Endothelial cell (in vitro differentiated cells): Measurements from ENCODE around the gene CAPNS1. TPM values are rescaled to one million over a fixed set of nuclear protein-coding genes. Genes with fewer than 3 reads are reported as not detected.

ENCODE experiments used
- DNase-seq: peaks from one replicate; pipeline ENCODE4 v3.0.0; 2021; ENCODE audit warnings: low spot score
- H3K27ac Mint-ChIP-seq: one replicate; pipeline ENCODE4 v1.8.0; 2021; ENCODE audit warnings: mixed read lengths, inconsistent platforms; ENCODE audit not compliant: unreplicated experiment
- H3K27me3 Mint-ChIP-seq: one replicate; pipeline ENCODE4 v1.8.0; 2021; ENCODE audit warnings: mild to moderate bottlenecking, moderate library complexity, mixed read lengths, inconsistent platforms; ENCODE audit not compliant: unreplicated experiment
- H3K36me3 Mint-ChIP-seq: one replicate; pipeline ENCODE4 v1.8.0; 2021; ENCODE audit warnings: mild to moderate bottlenecking, low read depth, mixed read lengths, inconsistent platforms; ENCODE audit not compliant: unreplicated experiment
- H3K4me1 Mint-ChIP-seq: one replicate; pipeline ENCODE4 v1.8.0; 2021; ENCODE audit warnings: mild to moderate bottlenecking, mixed read lengths, inconsistent platforms; ENCODE audit not compliant: unreplicated experiment
- H3K4me3 Mint-ChIP-seq: one replicate; pipeline ENCODE4 v1.8.0; 2021; ENCODE audit warnings: mild to moderate bottlenecking, mixed read lengths, inconsistent platforms; ENCODE audit not compliant: unreplicated experiment
- H3K9me3 Mint-ChIP-seq: one replicate; pipeline ENCODE4 v1.8.0; 2021; ENCODE audit warnings: mixed read lengths, inconsistent platforms; ENCODE audit not compliant: unreplicated experiment
- CTCF ChIP-seq: fragments of 200-600 bp; sonication (generic); IDR thresholded peaks from one replicate; pipeline ENCODE4 v1.5.0; 2021; ENCODE audit warnings: antibody characterized with exemption; ENCODE audit not compliant: unreplicated experiment
- total RNA-seq: library from RNA; stranded (reverse); fragmentation: NEBNext Ultra II Directional; extraction: Animal tissue kit (Norgen Biotek cat#: 25700); gene quantifications from one replicate; pipeline ENCODE4 v1.2.1, GENCODE V29; 2021; ENCODE audit not compliant: unreplicated experiment

CAPNS1 gene
- total RNA-seq, 1 donor from 2014 or later, result 901 TPM

GRCh38 chr19:36136964-36137686 lies 2.7 kb upstream of the CAPNS1 start:
- Mint-ChIP-seq H3K4me1 (peaks cover 16% of the 10 kb centered on the region), H3K36me3 (peaks cover 11% of the 10 kb centered on the region), H3K9me3 (no peaks in the 10 kb centered on the region), H3K27ac (no peak overlapping the region), H3K4me3 (no peak overlapping the region), H3K27me3 (peaks cover 17% of the 10 kb centered on the region)
- DNase-seq, result no peak
- no peak for TF ChIP-seq CTCF

GRCh38 chr19:36139120-36139472 lies 770 bp upstream of the CAPNS1 start:
- no peak for DNase-seq
- H3K27ac Mint-ChIP-seq, result no peak overlapping the region
- H3K27me3 Mint-ChIP-seq, result peaks cover 15% of the 10 kb centered on the region
- H3K4me1 Mint-ChIP-seq, result peaks cover 16% of the 10 kb centered on the region
- peak overlapping the region; percentile 86 for H3K4me3 Mint-ChIP-seq
- no peak for TF ChIP-seq CTCF
- peaks cover 21% of the 10 kb centered on the region for H3K36me3 Mint-ChIP-seq
- no peaks in the 10 kb centered on the region for H3K9me3 Mint-ChIP-seq

- H3K36me3 Mint-ChIP-seq, result peaks cover 28% of the 10 kb centered on the region
- peaks cover 15% of the 10 kb centered on the region for H3K27me3 Mint-ChIP-seq
- peak overlapping the region; percentile 98 for H3K27ac Mint-ChIP-seq
- DNase-seq, result peak; percentile 39
- TF ChIP-seq CTCF, result no peak
- H3K4me3 Mint-ChIP-seq, result peak overlapping the region; percentile 99
- peaks cover 16% of the 10 kb centered on the region for H3K4me1 Mint-ChIP-seq
- H3K9me3 Mint-ChIP-seq, result no peaks in the 10 kb centered on the region
Measured at GRCh38 chr19:36140304-36141038, 605 bp downstream of the CAPNS1 start.

- Mint-ChIP-seq H3K36me3 (peaks cover 36% of the 10 kb centered on the region), H3K27ac (peak overlapping the region; percentile 87), H3K9me3 (no peaks in the 10 kb centered on the region), H3K4me3 (peak overlapping the region; percentile 99), H3K4me1 (peaks cover 16% of the 10 kb centered on the region), H3K27me3 (peaks cover 11% of the 10 kb centered on the region)
- DNase-seq, result peak; percentile 85
- no peak for TF ChIP-seq CTCF
Measured at GRCh38 chr19:36141039-36141927, 1.4 kb downstream of the CAPNS1 start.
